OCI-M1 (cell line): Measurements from ENCODE around the gene RIBC1.
"Not testable (repeated sequence)": the region's sequence is repeated elsewhere in the genome, so short reads cannot be mapped to it uniquely, and the experiment has no call there.

Source experiments
- DNase-seq: peaks from one replicate; lab custom pipeline; 2025; lab: John Stamatoyannopoulos, UW

The RIBC1 gene

GRCh38 chrX:53422861-53423306 lies at the start of gene RIBC1:
RIBC1 (plus strand) TSS chrX:53422873; CDS start chrX:53426277, 3,404 bp downstream.
- no peak for DNase-seq

GRCh38 chrX:53373307-53373706 lies 49.4 kb upstream of the RIBC1 start:
- DNase-seq = no peak

- peak; percentile 81 for DNase-seq
Measured at GRCh38 chrX:53374222-53374820, 48.4 kb upstream of the RIBC1 start.

- DNase-seq = peak; percentile 54
Measured at GRCh38 chrX:53374923-53375322, 47.8 kb upstream of the RIBC1 start.

- DNase-seq = no peak
Measured at GRCh38 chrX:53376888-53377287, 45.8 kb upstream of the RIBC1 start.

GRCh38 chrX:53377464-53377863 lies 45.2 kb upstream of the RIBC1 start:
- DNase-seq = no peak

- DNase-seq = no peak
Measured at GRCh38 chrX:53379008-53379710, 43.5 kb upstream of the RIBC1 start.

GRCh38 chrX:53379747-53380146 lies 42.9 kb upstream of the RIBC1 start:
- DNase-seq = no peak

- no peak for DNase-seq
Measured at GRCh38 chrX:53383376-53384076, 39.1 kb upstream of the RIBC1 start.

GRCh38 chrX:53395605-53396298 lies 26.9 kb upstream of the RIBC1 start:
- DNase-seq = no peak

- no peak for DNase-seq
Measured at GRCh38 chrX:53398216-53398615, 24.5 kb upstream of the RIBC1 start.

GRCh38 chrX:53403535-53403934 lies 19.1 kb upstream of the RIBC1 start:
- no peak for DNase-seq

- DNase-seq = no peak
Measured at GRCh38 chrX:53412446-53412845, 10.2 kb upstream of the RIBC1 start.

- DNase-seq = not testable (repeated sequence)
Measured at GRCh38 chrX:53420351-53420750, 2.3 kb upstream of the RIBC1 start.

GRCh38 chrX:53421125-53421524 lies 1.5 kb upstream of the RIBC1 start:
- no peak for DNase-seq

- no peak for DNase-seq
Measured at GRCh38 chrX:53421772-53422085, 944 bp upstream of the RIBC1 start.

- DNase-seq = peak; percentile 98
Measured at GRCh38 chrX:53422086-53422860, 400 bp upstream of the RIBC1 start, which contains the start of gene SMC1A. SMC1A (minus strand) TSS chrX:53422654; CDS start chrX:53422600, 54 bp downstream.

- DNase-seq = no peak
Measured at GRCh38 chrX:53429755-53430154, 7.1 kb downstream of the RIBC1 start.

GRCh38 chrX:53430231-53430630 lies 7.6 kb downstream of the RIBC1 start:
- DNase-seq = no peak

GRCh38 chrX:53433651-53434639 lies 11.3 kb downstream of the RIBC1 start, which contains the start of gene HSD17B10:
HSD17B10 (minus strand) TSS chrX:53434370; CDS start chrX:53434345, 25 bp downstream.
- DNase-seq = peak; percentile 93
